Adrenal gland (tissue), 5 donors: Measurements from ENCODE around the gene SLC6A14.

Source experiments
- POLR2A ChIP-seq, 2 donors: fragments of 450-650 bp; IDR thresholded peaks; one replicate each; pipeline ENCODE4 v1.6.1; 2017; ENCODE audit warnings: antibody characterized with exemption in 2 of 2, mild to moderate bottlenecking in 2 of 2, moderate library complexity in 1 of 2
- TF ChIP-seq, protein P1 (sequence below), 6 experiments: fragments of 450-650 bp in 4 of 6; fragments of 200-600 bp in 2 of 6; sonication (generic) in 1 of 6; IDR thresholded peaks; 1 replicate in 5 of 6; 2 replicates in 1 of 6; pipeline versions ENCODE4 v1.5.1 to v1.8.0; 2016 to 2021; ENCODE audit warnings: antibody characterized with exemption in 6 of 6, mild to moderate bottlenecking in 2 of 6, moderate library complexity in 1 of 6
- donor health status: DM: no; HTN: no; CAD: no.

DNA sequence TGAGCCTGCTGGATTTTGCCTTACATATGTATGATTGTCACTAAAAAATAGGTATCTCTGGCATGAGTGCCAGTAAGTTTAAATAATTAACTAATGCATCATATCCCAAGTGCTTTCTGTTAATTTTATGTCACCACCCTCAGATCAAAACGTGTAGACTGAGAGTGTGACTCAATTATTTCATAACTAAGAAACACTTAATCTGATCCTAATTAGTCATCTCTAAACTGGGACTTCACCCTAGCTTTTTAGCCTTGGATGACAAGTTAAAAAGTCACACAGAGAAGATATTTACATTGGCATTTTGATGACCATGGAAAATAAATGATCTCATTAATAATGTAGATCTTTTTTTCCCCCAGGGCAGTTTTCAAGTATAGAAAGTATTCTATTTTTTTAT is 23.1 kb upstream of the SLC6A14 start:
- TF ChIP-seq, protein P1, sequence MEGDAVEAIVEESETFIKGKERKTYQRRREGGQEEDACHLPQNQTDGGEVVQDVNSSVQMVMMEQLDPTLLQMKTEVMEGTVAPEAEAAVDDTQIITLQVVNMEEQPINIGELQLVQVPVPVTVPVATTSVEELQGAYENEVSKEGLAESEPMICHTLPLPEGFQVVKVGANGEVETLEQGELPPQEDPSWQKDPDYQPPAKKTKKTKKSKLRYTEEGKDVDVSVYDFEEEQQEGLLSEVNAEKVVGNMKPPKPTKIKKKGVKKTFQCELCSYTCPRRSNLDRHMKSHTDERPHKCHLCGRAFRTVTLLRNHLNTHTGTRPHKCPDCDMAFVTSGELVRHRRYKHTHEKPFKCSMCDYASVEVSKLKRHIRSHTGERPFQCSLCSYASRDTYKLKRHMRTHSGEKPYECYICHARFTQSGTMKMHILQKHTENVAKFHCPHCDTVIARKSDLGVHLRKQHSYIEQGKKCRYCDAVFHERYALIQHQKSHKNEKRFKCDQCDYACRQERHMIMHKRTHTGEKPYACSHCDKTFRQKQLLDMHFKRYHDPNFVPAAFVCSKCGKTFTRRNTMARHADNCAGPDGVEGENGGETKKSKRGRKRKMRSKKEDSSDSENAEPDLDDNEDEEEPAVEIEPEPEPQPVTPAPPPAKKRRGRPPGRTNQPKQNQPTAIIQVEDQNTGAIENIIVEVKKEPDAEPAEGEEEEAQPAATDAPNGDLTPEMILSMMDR (IDR thresholded peaks at IDR 0.05): no peak
- TF ChIP-seq POLR2A (IDR thresholded peaks at IDR 0.05): no peak
